Measurements from ENCODE around the gene SEH1L.
"Not testable (repeated sequence)": the region's sequence is repeated elsewhere in the genome, so short reads cannot be mapped to it uniquely, and the experiment has no call there.

SEH1L gene

DNA sequence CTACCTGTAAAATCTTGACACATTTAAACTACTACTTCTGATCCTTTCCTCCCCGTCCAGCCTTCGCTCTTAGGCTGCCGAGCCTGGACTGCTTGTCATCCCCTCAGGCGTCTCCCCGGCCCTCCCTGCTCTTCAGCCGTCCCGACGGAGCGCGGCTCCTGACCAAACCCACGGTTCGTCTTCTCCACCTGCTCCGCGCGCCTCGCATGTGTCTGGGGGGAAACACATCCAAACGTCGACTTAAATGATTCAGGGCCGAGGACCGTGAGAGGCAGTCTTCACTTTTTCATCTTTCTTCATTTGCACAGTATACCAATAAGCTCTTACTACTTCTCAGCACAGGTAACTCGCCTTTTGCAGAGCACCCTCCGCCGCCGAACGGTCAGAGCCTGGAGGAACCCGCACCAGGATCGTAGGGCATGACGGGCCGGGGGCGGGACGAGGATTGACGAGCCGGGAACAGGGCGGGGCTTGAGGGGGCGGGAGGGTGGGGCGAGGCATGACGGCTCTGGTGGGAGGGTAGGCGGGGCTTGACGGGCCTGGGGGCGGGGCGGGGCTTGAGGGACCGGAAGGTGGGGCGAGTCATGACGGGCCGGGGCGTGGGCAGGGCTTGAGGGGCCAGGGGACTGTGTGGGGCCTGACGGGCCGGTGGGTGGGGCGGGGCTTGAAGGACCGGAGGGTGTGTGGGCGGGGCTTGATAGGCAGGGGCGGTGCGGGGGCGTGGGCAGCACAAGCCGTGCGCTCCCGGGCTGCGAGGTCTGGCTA lies at the start of gene SEH1L:
Gene SEH1L, plus strand, starts transcription at position 727 of the 765 bp plus-strand sequence. CDS start 111 bp downstream, outside the sequence.
- DNase-seq (ENCODE audit: low spot score) = peak; percentile 100

DNA sequence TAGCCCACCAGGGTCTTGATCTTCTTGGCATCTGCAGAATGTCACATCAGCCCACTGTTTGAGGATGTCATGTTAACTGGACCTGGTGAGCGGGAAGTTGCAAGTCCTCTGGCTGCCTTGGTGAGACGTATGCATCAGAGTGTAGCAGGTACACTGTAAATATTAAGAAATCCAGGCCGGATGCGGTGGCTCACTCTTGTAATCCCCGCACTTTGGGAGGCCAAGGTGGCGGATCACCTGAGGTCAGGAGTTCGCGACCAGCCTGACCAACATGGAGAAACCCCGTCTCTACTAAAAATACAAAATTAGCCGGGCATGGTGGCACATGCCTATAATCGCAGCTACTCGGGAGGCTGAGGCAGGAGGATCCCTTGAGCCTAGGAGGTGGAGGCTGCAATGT lies 46.6 kb upstream of the SEH1L start:
- not testable (repeated sequence) for DNase-seq (ENCODE audit: low spot score)

GRCh38 chr18:12904012-12904516 lies 43.7 kb upstream of the SEH1L start:
- DNase-seq (ENCODE audit: low spot score) = no peak

DNA sequence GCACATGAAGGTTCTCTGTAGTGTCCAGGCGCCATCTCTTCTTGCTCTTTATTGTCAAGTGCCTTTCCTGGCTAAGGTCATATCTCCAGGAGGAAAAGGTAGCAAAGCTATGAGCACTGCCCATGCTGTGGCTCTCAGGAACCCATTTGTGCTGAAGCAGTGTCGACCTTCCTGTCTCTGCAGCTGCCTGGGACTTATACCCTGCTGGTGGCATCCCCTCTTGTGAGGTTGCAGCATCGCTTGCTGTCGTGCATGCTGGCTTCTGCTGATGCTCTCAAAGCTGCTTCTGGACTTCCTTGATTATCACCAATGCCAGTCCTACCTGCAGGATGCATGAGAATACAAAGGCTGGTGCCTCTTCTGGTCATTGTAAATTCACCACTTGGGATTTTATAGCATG lies 41.7 kb upstream of the SEH1L start:
- DNase-seq (ENCODE audit: low spot score) = no peak

GRCh38 chr18:12906773-12907172 lies 41.0 kb upstream of the SEH1L start:
- no peak for DNase-seq (ENCODE audit: low spot score)

DNA sequence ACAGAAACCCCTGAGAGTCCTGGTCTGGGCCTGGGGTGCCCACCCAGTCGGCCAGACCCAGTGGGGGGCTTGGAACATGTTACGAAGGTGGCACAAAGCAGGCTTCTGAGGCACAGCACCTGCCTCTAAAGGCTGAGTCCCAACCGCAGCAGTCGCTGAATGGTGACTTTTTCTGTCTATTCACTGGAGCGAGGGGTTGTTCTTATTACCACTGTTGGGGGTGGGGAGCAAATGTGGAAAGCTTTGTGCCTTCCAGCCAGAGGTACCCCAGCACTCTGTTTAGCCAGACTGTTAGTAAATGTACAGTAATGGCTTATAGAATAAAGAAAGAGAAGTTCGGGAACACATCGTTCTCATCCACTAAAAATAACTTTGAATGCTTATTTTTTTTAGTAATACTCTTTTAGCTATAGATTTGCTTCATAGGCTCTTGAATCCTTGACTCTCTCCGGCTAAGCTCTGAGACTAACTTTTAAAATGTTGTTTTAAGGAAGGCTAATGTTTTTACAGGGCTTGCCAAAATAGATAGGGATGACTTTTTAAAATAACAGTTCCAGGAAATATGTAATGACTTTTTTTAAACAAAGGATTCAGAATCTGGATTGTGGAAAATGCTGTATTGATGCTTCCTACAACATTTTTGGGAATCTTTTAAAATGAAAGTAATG lies 40.4 kb upstream of the SEH1L start:
- DNase-seq (ENCODE audit: low spot score) = no peak

DNA sequence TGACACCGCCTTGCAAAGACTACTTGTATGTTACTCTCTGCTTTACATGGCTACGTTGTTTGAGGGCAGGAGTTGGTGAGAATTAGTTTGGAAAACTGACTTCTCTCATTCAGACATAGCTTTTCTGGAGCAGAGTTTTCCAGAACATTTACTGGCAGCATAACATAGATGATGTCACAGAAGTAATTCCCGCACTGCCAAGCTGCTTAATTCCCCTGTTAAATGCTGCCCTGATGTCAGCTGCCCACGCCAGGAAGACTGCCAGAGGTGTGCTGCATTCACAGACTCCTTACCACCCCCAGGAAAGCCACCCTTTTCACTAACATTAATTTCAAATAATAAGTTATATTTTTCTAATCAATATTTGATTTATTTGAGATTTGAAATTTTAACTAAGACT lies 39.1 kb upstream of the SEH1L start:
- DNase-seq (ENCODE audit: low spot score) = no peak

- no peak for DNase-seq (ENCODE audit: low spot score)
Observed at GRCh38 chr18:12911025-12911928, 36.5 kb upstream of the SEH1L start.

- no peak for DNase-seq (ENCODE audit: low spot score)
Observed at GRCh38 chr18:12911929-12912703, 35.7 kb upstream of the SEH1L start.

DNA sequence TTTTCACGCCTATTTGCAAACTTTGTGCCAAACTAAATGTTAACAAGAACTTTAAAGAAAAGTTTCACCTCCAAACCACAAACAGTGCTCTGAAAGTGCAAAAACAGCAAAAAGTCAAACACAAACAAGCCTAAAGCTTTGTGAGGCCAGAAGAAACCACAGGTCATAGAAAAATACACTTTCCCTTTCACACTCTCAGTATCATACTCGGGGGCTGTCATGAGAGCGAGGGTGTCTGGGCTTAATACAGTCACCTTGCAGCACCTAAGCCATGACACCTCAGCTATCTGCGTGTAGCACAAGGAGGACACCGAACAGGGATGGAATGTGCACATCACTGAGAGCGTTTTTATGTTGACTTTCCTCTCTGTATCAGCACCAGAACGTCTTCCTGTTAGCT lies 26.6 kb upstream of the SEH1L start:
- DNase-seq (ENCODE audit: low spot score) = no peak

DNA sequence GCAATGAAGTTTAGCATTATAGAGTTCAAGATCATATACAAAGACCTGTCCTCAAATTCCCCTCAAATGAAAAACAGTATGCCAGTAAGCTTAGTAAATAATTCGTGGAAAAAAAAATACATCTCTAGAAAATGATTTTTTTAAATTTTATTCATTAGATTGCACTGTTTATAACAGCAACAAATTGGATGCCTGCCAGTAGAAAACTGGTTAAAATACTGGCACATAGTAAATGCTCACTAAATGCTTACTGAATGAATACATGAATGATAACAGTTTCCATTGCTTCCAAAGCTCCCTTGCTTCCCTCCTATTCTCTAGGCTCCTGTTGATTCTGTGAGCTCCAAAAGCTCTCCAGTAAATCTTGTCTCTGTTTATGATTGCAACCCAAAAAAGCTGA lies 25.5 kb upstream of the SEH1L start:
- DNase-seq (ENCODE audit: low spot score) = no peak

DNA sequence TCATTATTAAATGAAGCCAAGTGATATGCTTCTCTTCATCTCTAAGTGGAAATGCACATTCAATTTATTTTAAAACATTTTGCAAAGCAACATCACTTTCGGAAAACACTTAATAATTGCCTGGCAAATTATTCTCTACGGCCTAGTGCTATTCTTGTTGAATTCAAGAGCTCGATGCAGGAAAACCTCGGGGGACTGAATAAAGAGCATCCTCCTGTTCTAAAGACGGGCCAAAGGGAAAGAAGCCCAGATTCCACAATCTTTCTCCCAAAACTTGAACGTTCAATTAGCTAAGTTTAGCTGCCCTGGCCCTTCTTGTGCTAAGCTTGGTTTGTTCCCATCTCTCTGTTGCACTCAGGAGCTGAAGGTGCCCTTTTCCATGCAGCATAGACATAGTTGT lies 23.2 kb upstream of the SEH1L start:
- no peak for DNase-seq (ENCODE audit: low spot score)

DNA sequence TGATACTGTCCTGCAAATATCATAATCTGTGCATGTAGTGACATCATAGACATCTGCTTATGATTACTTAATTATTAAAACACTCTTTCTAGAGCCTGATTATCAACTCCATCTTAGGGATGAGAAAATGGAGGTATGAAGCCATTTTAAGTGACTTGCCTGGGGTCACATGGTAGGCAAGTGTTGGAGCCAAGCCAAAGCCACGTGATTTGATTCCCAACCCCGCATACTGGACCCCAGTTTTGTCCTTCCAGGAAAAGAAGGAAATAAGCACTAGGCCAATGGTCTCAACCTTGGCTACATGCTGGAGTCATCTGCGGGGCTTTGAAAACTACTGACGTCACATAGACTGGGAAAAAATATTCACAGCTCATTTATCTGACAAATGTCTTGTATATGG lies 19.6 kb upstream of the SEH1L start:
- no peak for DNase-seq (ENCODE audit: low spot score)

DNA sequence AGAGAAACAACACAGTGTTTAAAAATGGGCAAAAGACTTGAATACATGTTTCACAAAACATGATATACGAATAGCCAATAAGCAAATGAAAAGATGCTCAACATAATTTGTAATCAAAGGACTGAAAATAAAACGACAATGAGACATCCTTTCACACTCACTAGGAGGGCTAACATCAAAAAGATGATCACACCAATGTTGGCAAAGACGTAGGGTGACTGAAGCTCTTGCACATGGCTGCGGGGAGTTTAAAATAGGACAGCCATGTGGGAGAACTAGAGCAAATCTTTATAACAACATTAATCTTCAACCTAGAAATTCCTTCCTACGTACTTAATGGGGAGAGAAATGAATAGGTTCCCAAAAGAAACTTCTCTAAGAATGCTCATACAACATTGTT lies 19.2 kb upstream of the SEH1L start:
- DNase-seq (ENCODE audit: low spot score) = no peak

- no peak for DNase-seq (ENCODE audit: low spot score)
Observed at GRCh38 chr18:12929477-12930083, 18.2 kb upstream of the SEH1L start.

DNA sequence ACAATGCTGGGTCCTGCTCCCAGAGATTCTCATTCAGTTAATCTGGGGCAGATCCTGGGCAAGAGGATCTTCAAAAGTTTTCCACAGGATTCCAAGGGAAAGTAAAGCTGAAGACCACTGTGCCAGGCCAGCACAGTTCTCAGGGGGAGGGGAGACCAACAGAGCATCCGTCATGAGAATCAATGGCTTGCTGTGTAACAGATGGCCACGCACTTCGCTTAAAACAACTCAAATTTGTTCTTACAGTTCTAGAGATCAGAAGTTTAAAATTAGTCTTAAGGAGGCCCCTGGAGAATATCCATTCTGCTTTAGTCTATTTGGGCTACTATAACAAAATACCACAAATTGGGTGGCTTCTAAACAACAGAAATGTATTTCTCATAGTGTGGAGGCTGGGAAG lies 17.4 kb upstream of the SEH1L start:
- DNase-seq (ENCODE audit: low spot score) = no peak

- no peak for DNase-seq (ENCODE audit: low spot score)
Observed at GRCh38 chr18:12930908-12931307, 16.9 kb upstream of the SEH1L start.

DNA sequence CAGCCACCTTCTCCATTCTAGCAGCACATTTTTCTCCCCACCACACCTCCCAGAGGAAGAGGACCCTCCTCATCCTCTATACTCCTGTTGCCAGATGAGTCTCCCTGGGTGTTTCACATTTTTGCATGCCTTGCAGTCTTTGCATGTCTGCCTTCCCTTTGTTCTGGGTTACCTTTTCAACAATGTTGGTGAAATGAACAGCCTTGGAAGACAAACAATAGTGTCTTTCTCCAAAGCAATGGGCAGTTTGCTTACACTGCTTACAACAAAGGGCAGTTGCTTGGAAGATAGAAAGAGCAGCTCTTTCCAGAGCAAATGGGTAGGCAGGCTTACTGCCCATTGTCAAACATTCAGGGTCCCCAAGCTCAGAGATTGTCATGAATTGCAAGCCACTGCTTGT lies 14.5 kb upstream of the SEH1L start:
- no peak for DNase-seq (ENCODE audit: low spot score)

GRCh38 chr18:12934454-12935071 lies 13.2 kb upstream of the SEH1L start:
- peak; percentile 85 for DNase-seq (ENCODE audit: low spot score)

GRCh38 chr18:12939162-12939561 lies 8.6 kb upstream of the SEH1L start:
- no peak for DNase-seq (ENCODE audit: low spot score)

- no peak for DNase-seq (ENCODE audit: low spot score)
Observed at GRCh38 chr18:12943215-12943614, 4.6 kb upstream of the SEH1L start.
